ENCODE results near the gene TNNC2. TPM values are rescaled to one million over a fixed set of nuclear protein-coding genes. Genes with fewer than 3 reads are reported as not detected.
"Not testable (repeated sequence)": the region's sequence is repeated elsewhere in the genome, so short reads cannot be mapped to it uniquely, and the experiment has no call there.

Gene TNNC2
- total RNA-seq, result 1 to 10 TPM; 2.9 to 3.8 TPM

- Histone ChIP-seq H3K4me3 (no peak within 1 kb of the TSS), H3K27me3 (no peaks in the 10 kb centered on the region), H3K36me3 (no peaks in the 10 kb centered on the region), H3K9ac (ENCODE audit: low read depth in 2 of 2, low read length in 2 of 2) (no peak within 1 kb of the TSS), H3K9me3 (no peaks in the 10 kb centered on the region), H3K27ac (no peak within 1 kb of the TSS), H3K4me1 (peaks cover 9% of the 10 kb centered on the region)
- intact Hi-C loops (cut with DNase I), result loop anchor here (10.0 kb wide), 1 partner anchor 58 kb away; the partner anchor contains the start of genes SPATA25 and ZSWIM1
- no peak for TF ChIP-seq CTCF (IDR thresholded peaks at IDR 0.05)
- DNase-seq, result no peak
Measured at GRCh38 chr20:45827030-45827652, at the start of gene TNNC2. Gene TNNC2, minus strand, starts transcription at chr20:45827312. Its CDS starts 64 bp downstream, at chr20:45827248.

- intact Hi-C loops (cut with DNase I), result no loop called here
- Histone ChIP-seq H3K4me1 (no peaks in the 10 kb centered on the region), H3K9ac (ENCODE audit: low read depth in 2 of 2, low read length in 2 of 2) (no peak overlapping the region), H3K36me3 (no peaks in the 10 kb centered on the region), H3K27ac (no peak overlapping the region), H3K27me3 (no peaks in the 10 kb centered on the region), H3K9me3 (no peaks in the 10 kb centered on the region), H3K4me3 (no peak overlapping the region)
- no peak for DNase-seq
- no peak for TF ChIP-seq CTCF (IDR thresholded peaks at IDR 0.05)
Measured at GRCh38 chr20:45874576-45874975, 47.5 kb upstream of the TNNC2 start.

- H3K4me3 ChIP-seq; H3K4me1 ChIP-seq; H3K9me3 ChIP-seq; DNase-seq; intact Hi-C loops (cut with DNase I); H3K27me3 ChIP-seq; H3K27ac ChIP-seq; H3K9ac ChIP-seq (ENCODE audit: low read depth in 2 of 2, low read length in 2 of 2); H3K36me3 ChIP-seq: not testable (repeated sequence)
Measured at GRCh38 chr20:45874104-45874481, 47.0 kb upstream of the TNNC2 start.

GRCh38 chr20:45873409-45874103 is 46.4 kb upstream of the TNNC2 start:
- H3K27ac ChIP-seq, result no peak overlapping the region
- H3K9me3 ChIP-seq, result no peaks in the 10 kb centered on the region
- H3K4me1 ChIP-seq, result no peaks in the 10 kb centered on the region
- no peak overlapping the region for H3K9ac ChIP-seq (ENCODE audit: low read depth in 2 of 2, low read length in 2 of 2)
- no peak for TF ChIP-seq CTCF (IDR thresholded peaks at IDR 0.05)
- no peak overlapping the region for H3K4me3 ChIP-seq
- H3K36me3 ChIP-seq, result no peaks in the 10 kb centered on the region
- intact Hi-C loops (cut with DNase I), result no loop called here
- H3K27me3 ChIP-seq, result no peaks in the 10 kb centered on the region
- DNase-seq, result no peak

- no peak for TF ChIP-seq CTCF (IDR thresholded peaks at IDR 0.05)
- no peak overlapping the region for H3K9ac ChIP-seq (ENCODE audit: low read depth in 2 of 2, low read length in 2 of 2)
- no peak overlapping the region for H3K4me3 ChIP-seq
- H3K27ac ChIP-seq, result no peak overlapping the region
- H3K9me3 ChIP-seq, result no peaks in the 10 kb centered on the region
- intact Hi-C loops (cut with DNase I), result no loop called here
- no peak for DNase-seq
- no peaks in the 10 kb centered on the region for H3K27me3 ChIP-seq
- H3K4me1 ChIP-seq, result no peaks in the 10 kb centered on the region
- no peaks in the 10 kb centered on the region for H3K36me3 ChIP-seq
Measured at GRCh38 chr20:45872626-45873025, 45.5 kb upstream of the TNNC2 start.

- no peak for DNase-seq
- no peaks in the 10 kb centered on the region for H3K4me1 ChIP-seq
- peak overlapping the region in 1 of 2 donors; percentile 34 for H3K9ac ChIP-seq (ENCODE audit: low read depth in 2 of 2, low read length in 2 of 2)
- peak overlapping the region; percentile 54 for H3K27ac ChIP-seq
- intact Hi-C loops (cut with DNase I), result no loop called here
- no peaks in the 10 kb centered on the region for H3K36me3 ChIP-seq
- no peak for TF ChIP-seq CTCF (IDR thresholded peaks at IDR 0.05)
- no peaks in the 10 kb centered on the region for H3K9me3 ChIP-seq
- H3K4me3 ChIP-seq, result no peak overlapping the region
- no peaks in the 10 kb centered on the region for H3K27me3 ChIP-seq
Measured at GRCh38 chr20:45867819-45868176, 40.7 kb upstream of the TNNC2 start.

All from colonic mucosa (tissue), 4 donors.